ENCODE data around the gene FSTL4.

FSTL4 gene

GRCh38 chr5:133610489-133611356 lies 1.6 kb downstream of the FSTL4 start:
- no peak for DNase-seq

- no peak for DNase-seq
Observed at GRCh38 chr5:133607451-133607850, 4.9 kb downstream of the FSTL4 start.

GRCh38 chr5:133606835-133607234 lies 5.5 kb downstream of the FSTL4 start:
- DNase-seq = no peak

- DNase-seq = no peak
Observed at GRCh38 chr5:133605323-133605722, 7.0 kb downstream of the FSTL4 start.

- DNase-seq = peak; percentile 17
Observed at GRCh38 chr5:133603711-133604110, 8.6 kb downstream of the FSTL4 start.

- peak; percentile 43 for DNase-seq
Observed at GRCh38 chr5:133602835-133603380, 9.4 kb downstream of the FSTL4 start.

- no peak for DNase-seq
Observed at GRCh38 chr5:133599600-133599999, 12.7 kb downstream of the FSTL4 start.

GRCh38 chr5:133599044-133599443 lies 13.3 kb downstream of the FSTL4 start:
- no peak for DNase-seq

- DNase-seq = no peak
Observed at GRCh38 chr5:133596049-133596448, 16.3 kb downstream of the FSTL4 start.

GRCh38 chr5:133595465-133595864 lies 16.9 kb downstream of the FSTL4 start:
- DNase-seq = no peak

- DNase-seq = no peak
Observed at GRCh38 chr5:133589286-133589685, 23.1 kb downstream of the FSTL4 start.

GRCh38 chr5:133582971-133583370 lies 29.4 kb downstream of the FSTL4 start:
- no peak for DNase-seq

- no peak for DNase-seq
Observed at GRCh38 chr5:133581918-133582317, 30.4 kb downstream of the FSTL4 start.

- DNase-seq = no peak
Observed at GRCh38 chr5:133581348-133581747, 31.0 kb downstream of the FSTL4 start.

- DNase-seq = no peak
Observed at GRCh38 chr5:133580618-133581017, 31.7 kb downstream of the FSTL4 start.

- no peak for DNase-seq
Observed at GRCh38 chr5:133579766-133580165, 32.6 kb downstream of the FSTL4 start.

- no peak for DNase-seq
Observed at GRCh38 chr5:133569347-133569746, 43.0 kb downstream of the FSTL4 start.

- DNase-seq = no peak
Observed at GRCh38 chr5:133565993-133566392, 46.3 kb downstream of the FSTL4 start.

- DNase-seq = no peak
Observed at GRCh38 chr5:133564921-133565565, 47.3 kb downstream of the FSTL4 start.

GRCh38 chr5:133562554-133562953 lies 49.8 kb downstream of the FSTL4 start:
- DNase-seq = no peak

- DNase-seq = no peak
Observed at GRCh38 chr5:133559960-133560359, 52.4 kb downstream of the FSTL4 start.

GRCh38 chr5:133556551-133556950 lies 55.8 kb downstream of the FSTL4 start:
- DNase-seq = no peak

GRCh38 chr5:133554279-133554678 lies 58.1 kb downstream of the FSTL4 start:
- DNase-seq = no peak

GRCh38 chr5:133552925-133553525 lies 59.3 kb downstream of the FSTL4 start:
- no peak for DNase-seq

Data from NCI-H187 treated with DMSO at 0.1 percent for 48 hours (cell line).